Gastrocnemius medialis (tissue), 4 donors: ENCODE data around the gene FBLN2.

Experiments used
- CTCF ChIP-seq, 5 experiments: fragments of 450-650 bp in 3 of 5; fragments of 200-600 bp in 2 of 5; sonication (generic) in 2 of 5; IDR thresholded peaks in 4 of 5; conservative IDR thresholded peaks in 1 of 5; 1 replicate in 4 of 5; 2 replicates in 1 of 5; pipeline ENCODE4 v1.5.1; 2016 to 2019; ENCODE audit warnings: antibody characterized with exemption in 5 of 5, mild to moderate bottlenecking in 3 of 5, moderate library complexity in 3 of 5
- POLR2A ChIP-seq, 2 donors: fragments of 450-650 bp; IDR thresholded peaks; one replicate each; pipeline ENCODE4 v1.6.1; 2017; ENCODE audit warnings: antibody characterized with exemption in 2 of 2, mild to moderate bottlenecking in 2 of 2, moderate library complexity in 2 of 2

GRCh38 chr3:13645801-13646637 is 97.1 kb downstream of the FBLN2 start:
- no peak for TF ChIP-seq CTCF (IDR thresholded peaks at IDR 0.05 in 4 of 5, conservative IDR thresholded peaks at IDR 0.05 in 1 of 5)
- TF ChIP-seq POLR2A (IDR thresholded peaks at IDR 0.05) = no peak
